ENCODE data around the gene AQR.
"Not testable (repeated sequence)": the region's sequence is repeated elsewhere in the genome, so short reads cannot be mapped to it uniquely, and the experiment has no call there.

The AQR gene

GRCh38 chr15:34812369-34812768 is 157.2 kb downstream of the AQR start:
- DNase-seq, result no peak

GRCh38 chr15:34810443-34811129 is 159.0 kb downstream of the AQR start:
- no peak for DNase-seq

- DNase-seq, result no peak
Measured at GRCh38 chr15:34809186-34809585, 160.4 kb downstream of the AQR start.

GRCh38 chr15:34808016-34808415 is 161.5 kb downstream of the AQR start:
- no peak for DNase-seq

- not testable (repeated sequence) for DNase-seq
Measured at GRCh38 chr15:34807241-34807640, 162.3 kb downstream of the AQR start.

GRCh38 chr15:34804776-34805175 is 164.8 kb downstream of the AQR start:
- DNase-seq, result no peak

- no peak for DNase-seq
Measured at GRCh38 chr15:34804113-34804512, 165.4 kb downstream of the AQR start.

- no peak for DNase-seq
Measured at GRCh38 chr15:34802803-34803750, 166.5 kb downstream of the AQR start.

- no peak for DNase-seq
Measured at GRCh38 chr15:34802371-34802770, 167.2 kb downstream of the AQR start.
